Measurements from ENCODE around the gene KCTD2.

DNA sequence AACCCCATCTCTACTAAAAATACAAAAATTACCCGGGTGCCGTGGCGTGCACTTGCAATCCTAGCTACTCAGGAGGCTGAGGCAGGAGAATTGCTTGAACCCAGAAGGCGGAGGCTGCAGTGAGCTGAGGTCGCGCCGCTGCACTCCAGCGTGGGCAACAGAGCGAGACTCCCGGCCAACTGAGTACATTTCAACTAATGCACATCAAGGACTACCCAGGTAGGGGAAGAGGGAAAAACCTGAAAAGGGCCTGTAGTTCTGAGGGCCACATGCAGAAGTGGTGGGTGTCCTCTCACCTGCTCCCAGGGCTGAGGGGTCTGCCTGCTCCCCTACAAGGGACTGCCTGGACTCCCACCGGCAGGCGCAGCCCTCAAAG is 40.1 kb downstream of the KCTD2 start:
- no peak for TF ChIP-seq KAT2B (IDR thresholded peaks at IDR 0.05; ENCODE audit: low read depth, low read length)
- TF ChIP-seq ELF4 (CRISPR knock-in tag; IDR thresholded peaks at IDR 0.05) = no peak
- no peak for TF ChIP-seq MXI1 (IDR thresholded peaks at IDR 0.05; ENCODE audit: low read depth, low read length)
